ENCODE results near the gene ATP13A3.

- TF ChIP-seq CTCF (conservative IDR thresholded peaks at IDR 0.05 in 1 of 2, IDR thresholded peaks at IDR 0.05 in 1 of 2; ENCODE audit: low read depth in 1 of 2, low read length in 2 of 2) (no peak), EZH2 (IDR thresholded peaks at IDR 0.05; ENCODE audit: low read length, missing control alignments) (no peak)
Measured at GRCh38 chr3:194401346-194401745, 85.5 kb downstream of the ATP13A3 start.
